Ramos (cell line): ENCODE results near the gene PCED1B.
"Not testable (repeated sequence)": the region's sequence is repeated elsewhere in the genome, so short reads cannot be mapped to it uniquely, and the experiment has no call there.

Experiments used
- in situ Hi-C: fragments of 300-500 bp; cut with MboI; formaldehyde crosslinking; loops from one replicate; pipeline ENCODE4 v1.14.3; 2022; ENCODE audit warnings: low sequenced_read_pairs; ENCODE audit not compliant: unreplicated experiment

Gene PCED1B

DNA sequence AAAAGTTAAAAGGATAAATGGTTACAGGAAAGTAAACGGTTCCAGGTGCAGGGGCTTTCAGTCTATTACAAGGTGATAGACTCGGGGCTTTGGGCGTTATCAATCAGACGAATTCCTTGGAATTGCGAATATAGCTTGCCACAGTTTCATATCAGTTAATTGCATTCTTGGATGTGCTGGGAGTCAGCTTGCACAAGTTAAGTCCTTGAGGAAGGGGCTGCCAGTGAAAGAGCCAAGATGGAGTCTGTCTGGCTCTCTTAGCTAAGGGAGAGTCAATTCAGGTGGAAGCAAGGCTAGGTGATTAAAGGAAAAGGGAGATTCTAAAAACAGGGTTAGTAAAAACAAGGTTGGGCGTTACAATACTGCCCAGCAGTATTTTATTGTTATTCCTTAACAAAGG lies 121.8 kb downstream of the PCED1B start:
- in situ Hi-C loops, result not testable (repeated sequence)

DNA sequence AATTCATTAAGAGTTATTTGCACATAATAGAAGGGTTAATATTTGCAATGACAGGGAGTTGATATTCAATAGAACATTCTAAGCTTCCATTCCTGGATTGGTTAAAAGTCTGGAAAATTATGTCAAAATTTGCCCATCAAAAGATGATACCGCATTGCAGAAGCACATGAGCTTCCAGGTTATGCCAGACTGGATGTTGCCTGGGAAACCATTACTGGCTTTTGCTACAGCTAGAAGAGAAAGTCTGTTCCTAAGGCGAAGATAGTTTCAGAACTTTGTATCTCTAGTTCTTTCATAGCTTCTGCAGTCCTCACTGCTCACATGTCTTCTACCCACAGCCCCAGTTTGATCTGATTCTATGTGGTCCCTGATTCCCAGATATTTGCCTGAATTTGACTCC lies 122.8 kb downstream of the PCED1B start:
- in situ Hi-C loops, result no loop called here

DNA sequence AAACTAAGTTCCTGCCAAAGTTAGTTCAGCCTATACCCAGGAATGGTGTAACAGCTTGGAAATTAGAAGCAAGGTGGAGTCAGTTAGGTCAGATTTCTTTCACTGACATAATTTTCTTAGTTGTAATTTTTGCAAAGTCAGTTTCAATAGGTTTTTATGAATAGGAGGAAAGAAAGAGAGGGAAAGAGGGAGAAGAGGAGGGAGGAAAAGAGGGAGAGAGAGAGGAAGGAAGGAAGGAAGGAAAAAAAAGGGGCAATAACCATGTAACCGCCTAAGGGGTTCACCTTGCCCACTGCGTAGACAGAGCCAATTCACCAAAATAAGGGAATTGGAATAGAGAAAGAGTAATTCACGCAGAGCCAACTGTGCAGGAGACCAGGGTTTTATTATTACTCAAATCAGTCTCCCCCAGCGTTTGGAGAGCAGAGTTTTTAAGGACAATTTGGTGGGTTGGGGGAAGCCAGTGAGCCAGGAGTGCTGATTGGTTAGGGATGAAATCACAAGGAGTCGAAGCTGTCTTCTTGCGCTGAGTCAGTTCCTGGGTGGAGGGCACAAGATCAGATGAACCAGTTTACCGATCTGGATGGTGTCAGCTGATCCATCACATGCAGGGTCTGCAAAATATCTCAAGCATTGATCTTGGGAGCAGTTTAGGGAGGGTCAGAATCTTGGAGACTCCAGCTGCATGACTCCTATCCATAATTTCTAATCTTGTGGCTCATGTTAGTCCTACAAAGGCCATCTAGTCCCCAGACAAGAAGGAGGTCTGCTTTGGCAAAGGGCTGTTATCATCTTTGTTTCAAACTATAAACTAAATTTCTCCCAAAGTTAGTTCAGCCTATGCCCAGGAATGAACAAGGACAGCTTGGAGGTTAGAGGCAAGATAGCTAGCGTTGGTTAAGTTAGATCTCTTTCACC lies 126.4 kb downstream of the PCED1B start:
- in situ Hi-C loops, result no loop called here

- in situ Hi-C loops, result no loop called here
Observed at GRCh38 chr12:47206450-47207339, 127.3 kb downstream of the PCED1B start.

DNA sequence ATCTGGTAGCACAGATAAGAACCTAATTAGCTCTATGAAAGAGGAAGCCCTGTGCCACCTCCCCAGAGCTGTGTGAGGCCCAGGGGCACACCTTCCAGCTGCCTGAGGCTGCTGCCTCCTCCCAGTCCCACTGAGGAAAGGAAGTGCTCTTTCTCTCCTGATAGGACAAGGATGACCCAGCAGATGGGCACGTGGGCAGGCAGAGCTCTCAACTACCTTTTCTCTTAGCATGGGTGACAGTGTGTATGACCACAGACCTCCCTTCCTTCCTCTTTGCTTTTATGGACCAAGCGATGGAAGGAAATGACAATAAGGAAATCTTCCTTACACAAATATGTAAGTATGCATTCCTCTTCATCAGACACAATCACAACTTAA lies 127.9 kb downstream of the PCED1B start:
- in situ Hi-C loops, result no loop called here

DNA sequence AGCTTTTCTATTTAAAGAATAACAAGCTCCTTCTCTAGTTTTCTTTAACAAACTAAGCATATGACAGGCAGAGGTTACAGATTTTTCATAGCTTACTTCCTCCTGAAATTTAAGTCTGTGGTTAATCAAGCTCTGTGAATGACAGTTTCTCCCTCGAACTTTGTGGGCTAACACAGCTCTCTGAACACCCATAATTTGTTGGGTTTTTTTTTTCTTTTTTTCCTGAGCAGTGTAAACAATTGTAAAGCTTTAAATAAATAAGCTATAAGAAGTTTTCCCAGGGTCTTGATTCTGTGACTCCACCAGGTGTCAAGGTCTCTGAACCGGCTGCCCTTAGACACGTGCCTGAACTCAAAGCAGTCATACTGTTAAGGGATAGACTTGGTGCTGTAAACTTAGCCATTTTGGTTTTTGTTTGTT lies 128.4 kb downstream of the PCED1B start:
- in situ Hi-C loops, result no loop called here

GRCh38 chr12:47209014-47209413 lies 129.6 kb downstream of the PCED1B start:
- in situ Hi-C loops, result no loop called here

DNA sequence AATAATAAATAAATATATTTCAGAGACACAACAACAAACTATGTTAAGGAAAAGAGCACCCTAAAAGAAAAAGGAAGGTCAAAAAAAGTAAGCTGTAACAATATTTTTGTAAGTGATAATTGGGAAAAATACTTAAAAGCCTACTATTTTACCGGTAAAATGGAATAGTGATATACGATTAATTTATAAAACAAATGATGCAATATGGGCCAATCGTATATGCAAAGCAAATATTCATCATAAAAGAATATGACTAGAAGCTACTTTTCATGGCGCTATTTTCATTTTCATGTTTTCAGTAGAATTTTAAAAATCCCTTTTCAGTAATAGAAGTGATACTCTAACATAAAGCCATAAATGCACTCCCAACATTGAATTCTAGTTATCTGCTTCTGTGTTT lies 131.4 kb downstream of the PCED1B start:
- in situ Hi-C loops, result no loop called here

GRCh38 chr12:47212701-47213039 lies 133.2 kb downstream of the PCED1B start:
- in situ Hi-C loops, result no loop called here

- in situ Hi-C loops, result no loop called here
Observed at GRCh38 chr12:47213396-47213795, 134.0 kb downstream of the PCED1B start.

DNA sequence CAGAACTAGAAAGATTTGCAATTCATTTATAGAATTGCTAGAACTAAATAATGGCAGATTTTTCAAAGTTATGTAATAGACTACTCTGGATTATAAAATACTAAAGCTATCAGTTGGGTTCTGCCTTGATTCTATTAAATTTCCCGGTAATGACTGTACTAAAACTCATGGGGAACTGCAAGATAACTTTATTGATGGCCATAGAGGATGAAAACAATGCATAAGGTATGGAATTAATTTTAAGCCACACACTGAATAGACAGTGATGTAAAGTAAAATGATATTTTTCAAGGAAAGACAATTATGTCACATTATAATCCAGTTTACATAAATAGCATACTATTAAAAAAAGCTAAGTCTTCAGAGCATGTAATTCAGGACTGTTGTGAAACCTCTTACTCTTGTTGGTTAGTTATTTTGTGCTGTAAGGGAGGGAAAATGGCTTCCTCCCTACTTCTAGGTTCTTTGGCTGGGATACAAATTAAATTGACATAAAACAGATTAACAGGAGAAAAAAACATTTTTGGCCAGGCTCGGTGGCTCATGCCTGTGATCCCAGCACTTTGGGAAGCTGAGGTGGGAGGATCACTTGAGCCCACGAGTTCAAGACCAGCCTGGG lies 134.7 kb downstream of the PCED1B start:
- in situ Hi-C loops, result no loop called here

DNA sequence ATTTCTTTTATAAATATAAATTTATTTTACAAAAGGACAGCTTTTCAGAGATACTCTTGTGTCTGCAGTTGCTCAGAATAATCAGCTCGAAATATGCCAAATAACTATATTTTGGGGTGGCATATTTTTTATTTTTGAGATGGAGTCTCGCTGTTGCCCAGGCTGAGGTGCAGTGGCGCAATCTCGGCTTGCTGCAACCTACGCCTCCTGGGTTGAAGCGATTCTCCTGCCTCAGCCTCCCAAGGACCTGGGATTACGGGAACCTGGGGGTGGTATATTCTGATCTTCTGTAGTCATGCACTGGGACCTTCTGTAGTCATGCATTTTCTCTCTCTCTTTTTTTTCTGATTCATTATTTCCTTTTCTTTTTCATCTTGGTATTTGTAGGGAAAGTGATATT lies 135.3 kb downstream of the PCED1B start:
- in situ Hi-C loops, result no loop called here

- in situ Hi-C loops, result no loop called here
Observed at GRCh38 chr12:47216150-47216677, 136.8 kb downstream of the PCED1B start.

- in situ Hi-C loops, result not testable (repeated sequence)
Observed at GRCh38 chr12:47217595-47217869, 138.1 kb downstream of the PCED1B start.

DNA sequence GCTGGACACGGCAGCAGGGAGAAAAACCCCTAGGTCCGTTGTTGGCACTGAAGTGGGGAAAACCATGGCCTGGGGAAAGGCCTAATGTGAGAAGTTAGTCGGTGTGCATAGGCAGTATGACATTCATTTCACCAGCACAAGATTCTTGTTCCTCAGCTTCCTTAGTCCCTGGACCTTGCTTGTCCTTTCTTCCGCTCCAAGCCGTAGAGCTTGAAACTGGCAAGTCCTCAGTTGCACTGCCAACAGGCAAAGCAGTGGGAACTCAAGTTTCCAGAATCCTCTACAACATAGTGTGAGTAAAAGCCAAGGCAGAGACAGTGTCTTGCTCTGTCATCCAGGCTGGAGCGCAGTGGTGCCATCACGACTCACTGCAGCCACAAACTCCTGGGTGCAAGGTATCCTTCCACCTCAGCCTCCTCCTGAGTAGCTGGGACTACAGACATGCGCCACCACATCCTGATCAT lies 138.8 kb downstream of the PCED1B start:
- in situ Hi-C loops, result no loop called here

DNA sequence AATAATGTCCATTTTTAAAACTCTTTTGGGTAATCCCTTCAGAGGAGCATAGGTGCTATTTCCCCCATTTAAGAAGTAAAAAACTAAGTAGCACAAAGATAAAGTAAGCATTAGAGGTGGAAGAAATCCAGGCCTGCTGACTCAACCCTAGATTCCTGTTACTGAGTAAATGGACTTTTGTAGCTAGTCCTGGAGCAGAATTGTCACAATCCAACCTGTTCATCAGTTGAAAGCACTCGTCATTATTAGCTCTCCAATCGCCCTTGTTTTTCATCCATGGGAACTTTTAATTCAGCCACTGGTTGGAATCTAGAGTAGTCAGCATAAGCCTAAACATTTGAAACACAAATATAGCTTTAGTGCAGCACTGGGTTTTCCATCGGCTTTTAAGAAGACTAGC lies 139.8 kb downstream of the PCED1B start:
- in situ Hi-C loops, result no loop called here

- in situ Hi-C loops, result no loop called here
Observed at GRCh38 chr12:47221256-47222023, 142.0 kb downstream of the PCED1B start.

DNA sequence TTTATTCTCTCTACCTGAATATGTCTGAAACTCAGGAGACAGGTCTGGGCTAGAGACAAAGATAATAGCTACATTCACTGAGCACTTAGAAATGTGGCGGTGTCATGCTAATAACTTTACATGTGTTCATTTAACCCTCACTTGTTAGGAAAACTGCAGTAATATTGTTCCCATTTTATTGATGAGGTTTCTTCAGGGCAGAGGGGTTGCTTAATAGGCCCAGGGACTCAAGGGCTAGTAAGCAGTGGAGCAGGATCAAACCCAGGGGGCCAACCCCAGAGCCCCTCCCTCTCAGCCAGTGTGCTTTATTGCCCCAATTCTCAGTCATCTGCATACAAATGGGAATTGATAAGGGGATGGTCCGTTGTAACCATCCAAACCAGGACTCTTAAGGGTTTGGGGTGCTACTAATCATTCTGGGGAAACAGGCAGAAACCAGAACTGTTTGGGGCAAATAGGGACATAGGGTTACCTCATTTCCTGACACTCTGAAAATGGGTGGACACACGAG lies 143.2 kb downstream of the PCED1B start:
- in situ Hi-C loops, result no loop called here

DNA sequence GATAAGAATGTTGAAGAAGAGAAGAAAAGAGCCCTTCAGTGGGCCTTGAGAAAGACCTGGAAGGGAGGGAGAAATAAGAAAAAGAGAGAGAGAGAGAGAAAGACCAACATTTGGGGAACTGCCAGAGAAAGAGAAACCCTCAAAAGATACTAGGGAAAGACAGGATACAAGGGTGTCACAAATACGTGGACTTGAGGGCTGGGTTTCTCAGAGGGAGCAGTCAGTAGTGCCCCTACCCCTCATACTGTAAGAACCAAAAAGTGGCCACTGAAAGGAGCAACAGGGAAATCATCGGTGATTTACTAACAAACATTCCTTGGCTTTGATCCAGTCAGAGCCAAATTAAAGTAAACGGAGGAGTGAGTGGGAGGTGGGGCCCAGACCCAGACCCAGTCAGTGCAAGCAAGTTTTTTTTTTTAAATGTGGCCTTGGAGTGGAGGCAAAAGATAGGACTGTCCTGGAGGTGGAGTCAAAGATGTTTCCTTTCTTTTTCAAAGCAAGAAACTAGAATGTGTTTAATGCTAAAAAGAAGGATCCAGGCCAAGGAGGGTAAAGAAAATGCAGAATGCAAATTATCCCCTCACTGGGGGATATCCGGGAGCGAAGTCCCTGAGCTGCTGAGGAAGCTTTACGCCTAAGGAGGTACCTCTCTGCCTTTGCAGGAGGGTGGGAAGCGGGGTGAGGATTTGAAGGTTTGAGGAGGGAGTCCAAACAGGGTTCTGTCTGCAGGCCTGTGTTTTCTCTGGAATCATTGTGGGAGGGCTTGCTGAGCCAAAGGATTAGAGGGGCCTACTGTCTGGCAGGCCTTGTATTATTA lies 143.8 kb downstream of the PCED1B start:
- in situ Hi-C loops, result no loop called here
